ENCODE results near the gene SMARCD2. TPM values are rescaled to one million over a fixed set of nuclear protein-coding genes. Genes with fewer than 3 reads are reported as not detected.
A peak's percentile ranks its signal among the peaks of the same experiment; 100 is the strongest.
"Not testable (repeated sequence)": the region's sequence is repeated elsewhere in the genome, so short reads cannot be mapped to it uniquely, and the experiment has no call there.

SMARCD2 gene
- total RNA-seq, 2 experiments from 2014 or later = 98.5 to 107 TPM

GRCh38 chr17:63817736-63818385, 24.6 kb downstream of the SMARCD2 start:
- H3K27ac Mint-ChIP-seq = peak overlapping the region; percentile 59
- no peak for DNase-seq
- H3K4me1 Mint-ChIP-seq (ENCODE audit: low read depth) = peaks cover 16% of the 10 kb centered on the region
- CTCF ChIA-PET = interaction anchor here (1.6 kb wide), 1 partner anchor 11 kb away, joined by 5 read pairs; no protein-coding TSS in a partner anchor
- intact Hi-C loops (cut with micrococcal nuclease) = no loop called here
- H3K4me3 Mint-ChIP-seq = no peak overlapping the region
- peaks cover 58% of the 10 kb centered on the region for H3K36me3 Mint-ChIP-seq (ENCODE audit: low read depth)
- no peaks in the 10 kb centered on the region for H3K9me3 Mint-ChIP-seq
- no peaks in the 10 kb centered on the region for H3K27me3 Mint-ChIP-seq (ENCODE audit: low read depth)

- Mint-ChIP-seq H3K4me3 (no peak overlapping the region), H3K4me1 (ENCODE audit: low read depth) (peaks cover 6% of the 10 kb centered on the region), H3K36me3 (ENCODE audit: low read depth) (peaks cover 58% of the 10 kb centered on the region), H3K27me3 (ENCODE audit: low read depth) (no peaks in the 10 kb centered on the region), H3K27ac (no peak overlapping the region), H3K9me3 (no peaks in the 10 kb centered on the region)
- DNase-seq = no peak
- CTCF ChIA-PET = interaction anchor here (0.6 to 0.7 kb wide), 2 partner anchors 13 to 32 kb away, joined by 3 to 7 read pairs; no protein-coding TSS in a partner anchor
- intact Hi-C loops (cut with micrococcal nuclease) = no loop called here
Observed at GRCh38 chr17:63816669-63817068, 25.8 kb downstream of the SMARCD2 start.

- CTCF ChIA-PET = interaction anchor here (0.6 kb wide), 1 partner anchor 12 kb away, joined by 7 read pairs; no protein-coding TSS in a partner anchor
- H3K9me3 Mint-ChIP-seq = no peaks in the 10 kb centered on the region
- DNase-seq = no peak
- H3K27ac Mint-ChIP-seq = no peak overlapping the region
- no peak overlapping the region for H3K4me3 Mint-ChIP-seq
- H3K36me3 Mint-ChIP-seq (ENCODE audit: low read depth) = peaks cover 59% of the 10 kb centered on the region
- H3K4me1 Mint-ChIP-seq (ENCODE audit: low read depth) = peaks cover 6% of the 10 kb centered on the region
- no peaks in the 10 kb centered on the region for H3K27me3 Mint-ChIP-seq (ENCODE audit: low read depth)
- intact Hi-C loops (cut with micrococcal nuclease) = no loop called here
Observed at GRCh38 chr17:63816123-63816522, 26.4 kb downstream of the SMARCD2 start.

- no peak overlapping the region for H3K27ac Mint-ChIP-seq
- intact Hi-C loops (cut with micrococcal nuclease) = no loop called here
- CTCF ChIA-PET = no interaction called here
- H3K4me3 Mint-ChIP-seq = no peak overlapping the region
- peaks cover 7% of the 10 kb centered on the region for H3K4me1 Mint-ChIP-seq (ENCODE audit: low read depth)
- DNase-seq = no peak
- H3K27me3 Mint-ChIP-seq (ENCODE audit: low read depth) = no peaks in the 10 kb centered on the region
- peaks cover 50% of the 10 kb centered on the region for H3K36me3 Mint-ChIP-seq (ENCODE audit: low read depth)
- no peaks in the 10 kb centered on the region for H3K9me3 Mint-ChIP-seq
Observed at GRCh38 chr17:63809970-63810369, 32.5 kb downstream of the SMARCD2 start.

- no peak for DNase-seq
- Mint-ChIP-seq H3K27me3 (ENCODE audit: low read depth) (no peaks in the 10 kb centered on the region), H3K4me1 (ENCODE audit: low read depth) (peaks cover 7% of the 10 kb centered on the region), H3K4me3 (no peak overlapping the region), H3K9me3 (no peaks in the 10 kb centered on the region), H3K36me3 (ENCODE audit: low read depth) (peaks cover 42% of the 10 kb centered on the region), H3K27ac (peak overlapping the region; percentile 2)
- intact Hi-C loops (cut with micrococcal nuclease) = no loop called here
- CTCF ChIA-PET = no interaction called here
Observed at GRCh38 chr17:63805591-63805990, 36.9 kb downstream of the SMARCD2 start.

GRCh38 chr17:63804328-63804727, 38.2 kb downstream of the SMARCD2 start:
- Mint-ChIP-seq H3K9me3 (no peaks in the 10 kb centered on the region), H3K4me1 (ENCODE audit: low read depth) (peaks cover 7% of the 10 kb centered on the region)
- CTCF ChIA-PET = interaction anchor here (0.5 to 1.2 kb wide), 7 partner anchors 10 to 794 kb away, joined by 3 to 5 read pairs (median 3); no protein-coding TSS in a partner anchor

GRCh38 chr17:63800783-63801182, 41.7 kb downstream of the SMARCD2 start:
- no peak for DNase-seq

More at GRCh38 chr17:63804328-63804727, 38.2 kb downstream of the SMARCD2 start:
- peaks cover 38% of the 10 kb centered on the region for H3K36me3 Mint-ChIP-seq (ENCODE audit: low read depth)
- intact Hi-C loops (cut with micrococcal nuclease) = no loop called here
- H3K27me3 Mint-ChIP-seq (ENCODE audit: low read depth) = no peaks in the 10 kb centered on the region
- H3K4me3 Mint-ChIP-seq = no peak overlapping the region
- no peak for DNase-seq
- H3K27ac Mint-ChIP-seq = peak overlapping the region; percentile 75

GRCh38 chr17:63798572-63799106, 43.8 kb downstream of the SMARCD2 start:
- H3K4me3 Mint-ChIP-seq = no peak overlapping the region
- intact Hi-C loops (cut with micrococcal nuclease) = no loop called here
- CTCF ChIA-PET = interaction anchor here (1.2 kb wide), 3 partner anchors 8 to 30 kb away, joined by 3 to 4 read pairs (median 3); no protein-coding TSS in a partner anchor

More at GRCh38 chr17:63800783-63801182, 41.7 kb downstream of the SMARCD2 start:
- no peaks in the 10 kb centered on the region for H3K27me3 Mint-ChIP-seq (ENCODE audit: low read depth)
- no peaks in the 10 kb centered on the region for H3K4me1 Mint-ChIP-seq (ENCODE audit: low read depth)
- peaks cover 30% of the 10 kb centered on the region for H3K36me3 Mint-ChIP-seq (ENCODE audit: low read depth)
- no peak overlapping the region for H3K4me3 Mint-ChIP-seq
- no peaks in the 10 kb centered on the region for H3K9me3 Mint-ChIP-seq
- H3K27ac Mint-ChIP-seq = peak overlapping the region; percentile 48
- CTCF ChIA-PET = no interaction called here
- intact Hi-C loops (cut with micrococcal nuclease) = no loop called here

GRCh38 chr17:63796375-63796774, 46.1 kb downstream of the SMARCD2 start:
- H3K27me3 Mint-ChIP-seq (ENCODE audit: low read depth); H3K4me3 Mint-ChIP-seq; H3K27ac Mint-ChIP-seq; DNase-seq; intact Hi-C loops (cut with micrococcal nuclease); H3K9me3 Mint-ChIP-seq; CTCF ChIA-PET; H3K4me1 Mint-ChIP-seq (ENCODE audit: low read depth): not testable (repeated sequence)
- peaks cover 31% of the 10 kb centered on the region for H3K36me3 Mint-ChIP-seq (ENCODE audit: low read depth)

More at GRCh38 chr17:63798572-63799106, 43.8 kb downstream of the SMARCD2 start:
- H3K36me3 Mint-ChIP-seq (ENCODE audit: low read depth) = peaks cover 32% of the 10 kb centered on the region
- no peaks in the 10 kb centered on the region for H3K4me1 Mint-ChIP-seq (ENCODE audit: low read depth)
- no peak for DNase-seq
- H3K27ac Mint-ChIP-seq = no peak overlapping the region
- H3K27me3 Mint-ChIP-seq (ENCODE audit: low read depth) = no peaks in the 10 kb centered on the region
- no peaks in the 10 kb centered on the region for H3K9me3 Mint-ChIP-seq

GRCh38 chr17:63792055-63792729, 50.3 kb downstream of the SMARCD2 start:
- Mint-ChIP-seq H3K9me3 (no peaks in the 10 kb centered on the region), H3K27me3 (ENCODE audit: low read depth) (no peaks in the 10 kb centered on the region), H3K36me3 (ENCODE audit: low read depth) (peaks cover 30% of the 10 kb centered on the region), H3K27ac (peak overlapping the region; percentile 27), H3K4me1 (ENCODE audit: low read depth) (peaks cover 2% of the 10 kb centered on the region), H3K4me3 (no peak overlapping the region)
- intact Hi-C loops (cut with micrococcal nuclease) = no loop called here
- DNase-seq = no peak
- CTCF ChIA-PET = interaction anchor here (0.8 kb wide), 1 partner anchor 11 kb away, joined by 5 read pairs; no protein-coding TSS in a partner anchor

GRCh38 chr17:63790057-63790456, 52.4 kb downstream of the SMARCD2 start:
- Mint-ChIP-seq H3K4me3 (no peak overlapping the region), H3K36me3 (ENCODE audit: low read depth) (peaks cover 28% of the 10 kb centered on the region), H3K4me1 (ENCODE audit: low read depth) (peaks cover 4% of the 10 kb centered on the region), H3K27ac (peak overlapping the region; percentile 50), H3K27me3 (ENCODE audit: low read depth) (no peaks in the 10 kb centered on the region), H3K9me3 (no peaks in the 10 kb centered on the region)
- no peak for DNase-seq
- intact Hi-C loops (cut with micrococcal nuclease) = no loop called here
- CTCF ChIA-PET = interaction anchor here (0.7 to 1.3 kb wide), 2 partner anchors 24 to 34 kb away, joined by 3 to 4 read pairs; no protein-coding TSS in a partner anchor

GRCh38 chr17:63786971-63787711, 55.3 kb downstream of the SMARCD2 start:
- DNase-seq = no peak
- Mint-ChIP-seq H3K27ac (no peak overlapping the region), H3K36me3 (ENCODE audit: low read depth) (peaks cover 14% of the 10 kb centered on the region), H3K9me3 (no peaks in the 10 kb centered on the region), H3K4me3 (no peak overlapping the region), H3K4me1 (ENCODE audit: low read depth) (peaks cover 23% of the 10 kb centered on the region), H3K27me3 (ENCODE audit: low read depth) (no peaks in the 10 kb centered on the region)
- intact Hi-C loops (cut with micrococcal nuclease) = no loop called here
- CTCF ChIA-PET = interaction anchor here (1.3 kb wide), 1 partner anchor 12 kb away, joined by 3 read pairs; no protein-coding TSS in a partner anchor

Measured in activated naive CD4-positive, alpha-beta T cell treated with anti-CD3 and anti-CD28 coated beads for 36 hours (primary cell).